ENCODE data around the gene LGALS9B. TPM values are rescaled to one million over a fixed set of nuclear protein-coding genes. Genes with fewer than 3 reads are reported as not detected.
"Not testable (repeated sequence)": the region's sequence is repeated elsewhere in the genome, so short reads cannot be mapped to it uniquely, and the experiment has no call there.

Gene LGALS9B
- total RNA-seq, 1 donor from 2014 or later = not detected

DNA sequence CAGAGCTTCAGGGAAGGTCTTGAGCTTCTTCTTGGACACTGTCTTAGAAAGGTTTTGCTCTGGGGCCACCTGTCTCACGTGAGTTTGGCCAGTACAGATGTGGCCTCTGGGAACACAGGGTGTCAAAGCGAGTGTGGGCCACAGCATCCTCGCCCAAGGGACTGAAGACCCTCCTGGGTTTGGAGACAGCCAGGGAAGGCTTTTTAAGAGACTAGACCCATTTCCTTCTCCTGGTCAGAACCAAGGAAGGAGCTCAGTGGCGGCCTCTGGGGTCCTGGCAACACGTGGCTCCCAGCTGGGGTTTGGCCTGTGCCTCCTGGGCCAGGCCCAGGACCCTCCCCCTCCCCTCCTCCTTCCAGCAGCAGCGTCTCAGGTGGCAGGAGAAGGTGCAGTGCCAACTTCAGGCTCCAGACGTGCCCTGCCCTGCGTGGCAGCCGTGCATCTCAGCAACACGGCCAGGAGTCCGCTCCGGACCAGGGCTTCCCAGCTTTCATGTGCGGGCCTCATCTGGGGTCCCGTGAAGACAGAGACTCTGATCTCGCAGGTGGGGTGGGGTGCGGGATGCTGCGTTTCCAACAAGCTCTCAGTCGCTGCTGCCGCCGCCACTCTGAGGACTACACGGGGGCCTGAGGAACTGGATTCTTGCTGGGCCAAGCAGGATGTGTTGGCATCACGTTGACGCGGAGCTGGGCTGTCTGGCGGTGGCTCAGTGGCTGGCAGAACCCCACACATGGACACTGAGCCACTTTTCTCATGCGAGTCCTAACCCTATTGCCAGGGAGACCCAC, 19.6 kb downstream of the LGALS9B start:
- H3K9ac ChIP-seq (ENCODE audit: low read depth in 1 of 3, low read length in 3 of 3); H3K36me3 ChIP-seq (ENCODE audit: control insufficient read depth in 3 of 3, insufficient read depth in 3 of 3, low read length in 3 of 3); H3K27me3 ChIP-seq (ENCODE audit: control insufficient read depth in 3 of 3, insufficient read depth in 3 of 3, low read length in 3 of 3); H3K4me1 ChIP-seq (ENCODE audit: control insufficient read depth in 3 of 3, insufficient read depth in 3 of 3, low read length in 3 of 3); H3K27ac ChIP-seq (ENCODE audit: low read depth, low read length); H3K9me3 ChIP-seq (ENCODE audit: control insufficient read depth in 3 of 3, low read length in 3 of 3); H3K4me3 ChIP-seq (ENCODE audit: low read length in 3 of 3): not testable (repeated sequence)

DNA sequence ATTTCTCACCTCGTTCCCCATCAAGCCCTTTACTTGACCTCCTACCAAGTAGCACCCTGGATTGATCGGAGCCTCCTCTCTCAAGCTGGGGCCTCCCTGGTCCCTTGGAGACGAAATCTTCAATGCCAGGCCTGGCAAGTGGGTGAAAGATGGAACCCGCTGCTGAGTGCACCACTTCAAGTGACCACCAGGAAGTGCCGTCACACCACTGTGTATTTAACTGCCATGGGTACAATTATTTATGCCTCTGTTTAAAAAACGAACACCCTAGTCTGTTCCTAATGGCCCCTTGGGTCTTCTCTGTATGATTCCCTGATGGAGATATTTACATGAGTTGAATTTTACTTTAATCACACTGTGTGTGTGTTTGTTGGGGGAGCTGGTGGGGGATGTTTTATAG, 20.4 kb downstream of the LGALS9B start:
- H3K4me1 ChIP-seq (ENCODE audit: control insufficient read depth in 3 of 3, insufficient read depth in 3 of 3, low read length in 3 of 3); H3K27ac ChIP-seq (ENCODE audit: low read depth, low read length); H3K27me3 ChIP-seq (ENCODE audit: control insufficient read depth in 3 of 3, insufficient read depth in 3 of 3, low read length in 3 of 3); H3K9me3 ChIP-seq (ENCODE audit: control insufficient read depth in 3 of 3, low read length in 3 of 3); H3K9ac ChIP-seq (ENCODE audit: low read depth in 1 of 3, low read length in 3 of 3); H3K36me3 ChIP-seq (ENCODE audit: control insufficient read depth in 3 of 3, insufficient read depth in 3 of 3, low read length in 3 of 3); H3K4me3 ChIP-seq (ENCODE audit: low read length in 3 of 3): not testable (repeated sequence)

DNA sequence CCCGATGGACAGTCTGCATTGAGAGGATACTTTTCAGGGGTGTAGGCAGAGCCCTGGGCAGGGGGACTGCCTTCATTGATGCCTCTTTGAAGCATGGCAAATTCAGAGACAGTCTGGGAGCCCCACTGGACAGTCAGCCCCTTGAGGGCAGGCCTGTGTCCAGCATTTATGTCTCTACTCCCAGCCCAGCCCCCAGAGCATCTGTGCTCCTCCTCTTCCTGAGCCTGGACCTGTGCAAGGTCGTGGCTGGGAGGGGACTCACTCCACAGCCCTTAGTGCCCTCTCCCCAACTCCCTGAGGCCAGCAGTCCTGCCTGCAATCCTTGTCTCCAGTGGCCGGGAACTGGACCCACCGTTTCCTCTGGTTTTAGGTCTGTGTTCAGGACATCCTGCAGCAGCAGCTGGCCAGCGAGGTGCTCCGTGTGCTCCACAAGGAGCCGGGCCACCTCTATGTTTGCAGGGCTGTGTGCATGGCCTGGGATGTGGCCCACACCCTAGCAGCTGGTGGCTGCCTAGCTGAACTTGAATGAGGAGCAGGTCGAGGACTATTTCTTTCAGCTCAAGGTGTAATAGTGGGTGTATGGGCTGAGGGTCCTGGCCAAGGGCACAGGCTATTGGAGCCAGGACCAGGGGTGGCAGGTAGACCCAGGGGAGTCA, 22.6 kb downstream of the LGALS9B start:
- not testable (repeated sequence) for H3K9me3 ChIP-seq (ENCODE audit: control insufficient read depth in 3 of 3, low read length in 3 of 3); H3K4me3 ChIP-seq (ENCODE audit: low read length in 3 of 3); H3K27ac ChIP-seq (ENCODE audit: low read depth, low read length); H3K9ac ChIP-seq (ENCODE audit: low read depth in 1 of 3, low read length in 3 of 3); H3K36me3 ChIP-seq (ENCODE audit: control insufficient read depth in 3 of 3, insufficient read depth in 3 of 3, low read length in 3 of 3); H3K4me1 ChIP-seq (ENCODE audit: control insufficient read depth in 3 of 3, insufficient read depth in 3 of 3, low read length in 3 of 3); H3K27me3 ChIP-seq (ENCODE audit: control insufficient read depth in 3 of 3, insufficient read depth in 3 of 3, low read length in 3 of 3)

DNA sequence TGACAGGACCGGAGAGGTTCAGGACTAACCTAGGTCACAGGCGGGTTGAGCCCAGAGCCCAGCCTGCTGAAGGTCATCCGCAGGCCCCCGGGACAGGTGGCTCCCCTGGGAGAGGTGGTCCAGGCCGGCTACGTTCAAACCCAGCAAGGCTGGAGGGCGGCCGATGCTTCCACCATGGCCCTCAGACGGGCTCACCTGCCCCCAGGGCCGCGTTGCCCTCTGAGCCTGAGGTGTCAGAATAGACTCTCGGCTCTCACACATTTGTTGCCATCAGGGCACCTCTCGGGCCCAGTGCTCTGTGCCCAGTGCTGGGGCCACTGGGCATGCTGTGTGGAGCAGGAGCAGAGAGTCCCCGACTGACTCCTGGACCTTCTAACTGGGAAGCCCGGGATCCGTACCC, 23.2 kb downstream of the LGALS9B start:
- H3K27me3 ChIP-seq (ENCODE audit: control insufficient read depth in 3 of 3, insufficient read depth in 3 of 3, low read length in 3 of 3) = not testable (repeated sequence)

DNA sequence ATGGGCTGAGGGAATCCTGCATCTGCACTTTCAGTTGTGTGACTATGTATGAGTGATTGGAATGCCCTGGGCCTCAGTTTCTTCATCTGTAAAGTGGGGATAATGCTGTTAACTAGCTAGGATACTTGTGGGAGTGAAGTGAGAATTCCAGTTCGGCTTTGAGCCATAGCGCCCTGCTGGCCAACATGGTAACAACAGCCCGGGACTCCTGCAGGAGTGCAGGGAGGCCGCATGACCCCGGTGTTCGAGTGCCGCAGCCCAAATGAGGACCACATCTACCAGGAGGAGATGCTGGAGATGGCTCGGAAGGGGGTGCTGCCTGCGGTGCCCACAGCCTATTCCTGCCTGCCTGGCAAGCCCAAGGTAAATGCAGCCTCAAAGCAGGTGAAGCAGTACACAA, 23.7 kb downstream of the LGALS9B start:
- H3K27me3 ChIP-seq (ENCODE audit: control insufficient read depth in 3 of 3, insufficient read depth in 3 of 3, low read length in 3 of 3); H3K9me3 ChIP-seq (ENCODE audit: control insufficient read depth in 3 of 3, low read length in 3 of 3): not testable (repeated sequence)

More for the DNA sequence above, 23.2 kb downstream of the LGALS9B start:
- H3K9me3 ChIP-seq (ENCODE audit: control insufficient read depth in 3 of 3, low read length in 3 of 3); H3K36me3 ChIP-seq (ENCODE audit: control insufficient read depth in 3 of 3, insufficient read depth in 3 of 3, low read length in 3 of 3); H3K9ac ChIP-seq (ENCODE audit: low read depth in 1 of 3, low read length in 3 of 3); H3K4me1 ChIP-seq (ENCODE audit: control insufficient read depth in 3 of 3, insufficient read depth in 3 of 3, low read length in 3 of 3); H3K4me3 ChIP-seq (ENCODE audit: low read length in 3 of 3); H3K27ac ChIP-seq (ENCODE audit: low read depth, low read length): not testable (repeated sequence)

DNA sequence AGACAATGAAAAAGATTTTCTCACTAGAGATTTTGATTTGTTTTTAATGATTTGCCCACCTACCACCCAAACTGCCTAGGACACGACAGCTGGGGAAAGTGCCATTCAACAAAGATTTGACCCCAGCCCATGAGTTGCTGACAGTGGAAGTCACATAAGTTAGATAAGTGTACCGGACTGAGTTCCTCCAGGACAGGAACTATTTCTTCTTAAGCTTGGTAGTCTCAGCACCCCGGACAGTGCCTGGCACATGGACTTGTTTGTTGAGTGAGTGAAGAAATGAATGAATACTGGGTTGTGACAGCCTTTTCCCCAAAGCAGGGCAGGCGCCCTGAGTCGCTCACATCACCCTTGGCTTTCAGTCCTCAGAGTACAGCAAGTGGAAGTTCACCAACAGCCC, 26.7 kb downstream of the LGALS9B start:
- H3K27ac ChIP-seq (ENCODE audit: low read depth, low read length); H3K27me3 ChIP-seq (ENCODE audit: control insufficient read depth in 3 of 3, insufficient read depth in 3 of 3, low read length in 3 of 3); H3K4me3 ChIP-seq (ENCODE audit: low read length in 3 of 3); H3K36me3 ChIP-seq (ENCODE audit: control insufficient read depth in 3 of 3, insufficient read depth in 3 of 3, low read length in 3 of 3); H3K9ac ChIP-seq (ENCODE audit: low read depth in 1 of 3, low read length in 3 of 3); H3K4me1 ChIP-seq (ENCODE audit: control insufficient read depth in 3 of 3, insufficient read depth in 3 of 3, low read length in 3 of 3); H3K9me3 ChIP-seq (ENCODE audit: control insufficient read depth in 3 of 3, low read length in 3 of 3): not testable (repeated sequence)

More for the DNA sequence above, 23.7 kb downstream of the LGALS9B start:
- H3K9ac ChIP-seq (ENCODE audit: low read depth in 1 of 3, low read length in 3 of 3); H3K4me3 ChIP-seq (ENCODE audit: low read length in 3 of 3); H3K4me1 ChIP-seq (ENCODE audit: control insufficient read depth in 3 of 3, insufficient read depth in 3 of 3, low read length in 3 of 3); H3K27ac ChIP-seq (ENCODE audit: low read depth, low read length); H3K36me3 ChIP-seq (ENCODE audit: control insufficient read depth in 3 of 3, insufficient read depth in 3 of 3, low read length in 3 of 3): not testable (repeated sequence)

DNA sequence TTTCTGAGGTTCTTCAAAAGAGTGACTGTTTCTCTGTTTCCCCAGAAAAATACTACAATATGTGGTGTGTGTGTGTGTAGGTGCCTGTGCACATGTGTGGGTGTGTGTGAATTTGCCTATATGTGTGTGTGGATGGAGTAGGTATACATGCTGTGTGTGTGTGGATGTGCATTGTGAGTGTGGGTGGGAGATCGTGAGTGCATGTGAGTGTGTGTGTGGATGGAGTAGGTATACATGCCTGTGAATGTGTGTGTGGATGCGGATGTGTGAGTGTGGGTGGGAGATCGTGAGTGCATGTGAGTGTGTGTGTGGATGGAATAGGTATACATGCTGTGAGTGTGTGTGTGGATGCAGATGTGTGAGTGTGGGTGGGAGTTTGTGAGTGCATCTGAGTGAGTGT, 32.2 kb downstream of the LGALS9B start:
- H3K36me3 ChIP-seq (ENCODE audit: control insufficient read depth in 3 of 3, insufficient read depth in 3 of 3, low read length in 3 of 3) = not testable (repeated sequence)

DNA sequence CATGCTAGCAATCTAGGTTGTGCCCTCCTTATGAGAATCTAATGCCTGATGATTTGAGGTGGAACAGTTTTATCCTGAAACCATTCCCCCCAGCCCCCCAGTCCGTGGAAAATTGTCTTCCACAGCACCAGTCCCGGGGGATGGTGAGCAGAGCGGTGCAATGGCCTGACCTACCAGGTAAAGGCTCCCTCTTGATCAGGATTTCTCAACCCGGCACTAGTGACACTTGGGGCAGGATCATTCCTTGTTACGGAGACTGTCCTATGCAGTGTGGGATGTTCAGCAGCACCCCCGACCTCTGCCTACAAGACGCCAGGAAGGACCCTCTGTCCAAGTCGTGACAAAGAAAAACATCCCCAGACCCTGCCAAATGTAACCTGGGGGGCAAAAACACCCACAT, 34.0 kb downstream of the LGALS9B start:
- not testable (repeated sequence) for H3K27ac ChIP-seq (ENCODE audit: low read depth, low read length); H3K36me3 ChIP-seq (ENCODE audit: control insufficient read depth in 3 of 3, insufficient read depth in 3 of 3, low read length in 3 of 3); H3K27me3 ChIP-seq (ENCODE audit: control insufficient read depth in 3 of 3, insufficient read depth in 3 of 3, low read length in 3 of 3); H3K4me1 ChIP-seq (ENCODE audit: control insufficient read depth in 3 of 3, insufficient read depth in 3 of 3, low read length in 3 of 3); H3K4me3 ChIP-seq (ENCODE audit: low read length in 3 of 3); H3K9me3 ChIP-seq (ENCODE audit: control insufficient read depth in 3 of 3, low read length in 3 of 3); H3K9ac ChIP-seq (ENCODE audit: low read depth in 1 of 3, low read length in 3 of 3)

More for the DNA sequence above, 32.2 kb downstream of the LGALS9B start:
- H3K4me3 ChIP-seq (ENCODE audit: low read length in 3 of 3); H3K27me3 ChIP-seq (ENCODE audit: control insufficient read depth in 3 of 3, insufficient read depth in 3 of 3, low read length in 3 of 3); H3K9ac ChIP-seq (ENCODE audit: low read depth in 1 of 3, low read length in 3 of 3); H3K4me1 ChIP-seq (ENCODE audit: control insufficient read depth in 3 of 3, insufficient read depth in 3 of 3, low read length in 3 of 3); H3K9me3 ChIP-seq (ENCODE audit: control insufficient read depth in 3 of 3, low read length in 3 of 3); H3K27ac ChIP-seq (ENCODE audit: low read depth, low read length): not testable (repeated sequence)

DNA sequence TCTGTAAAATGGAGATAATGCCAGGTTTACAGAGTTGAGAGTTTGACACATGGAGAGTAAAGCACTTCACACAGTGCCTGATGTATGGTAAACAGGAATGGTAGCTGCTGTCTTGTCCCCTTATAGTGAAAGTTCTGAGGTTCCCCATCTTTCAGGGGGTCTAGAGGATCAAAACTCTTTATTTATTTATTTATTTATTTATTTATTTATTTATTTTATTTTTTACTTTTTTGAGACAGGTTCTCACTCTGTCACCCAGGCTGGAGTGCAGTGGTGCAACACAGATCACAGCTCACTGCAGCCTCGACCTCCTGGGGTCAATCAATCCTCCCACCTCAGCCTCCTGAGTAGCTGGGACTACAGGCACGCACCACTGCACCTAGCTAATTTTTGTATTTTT, 40.1 kb downstream of the LGALS9B start:
- H3K9ac ChIP-seq (ENCODE audit: low read depth in 1 of 3, low read length in 3 of 3); H3K4me3 ChIP-seq (ENCODE audit: low read length in 3 of 3); H3K27ac ChIP-seq (ENCODE audit: low read depth, low read length); H3K27me3 ChIP-seq (ENCODE audit: control insufficient read depth in 3 of 3, insufficient read depth in 3 of 3, low read length in 3 of 3); H3K9me3 ChIP-seq (ENCODE audit: control insufficient read depth in 3 of 3, low read length in 3 of 3); H3K36me3 ChIP-seq (ENCODE audit: control insufficient read depth in 3 of 3, insufficient read depth in 3 of 3, low read length in 3 of 3); H3K4me1 ChIP-seq (ENCODE audit: control insufficient read depth in 3 of 3, insufficient read depth in 3 of 3, low read length in 3 of 3): not testable (repeated sequence)

DNA sequence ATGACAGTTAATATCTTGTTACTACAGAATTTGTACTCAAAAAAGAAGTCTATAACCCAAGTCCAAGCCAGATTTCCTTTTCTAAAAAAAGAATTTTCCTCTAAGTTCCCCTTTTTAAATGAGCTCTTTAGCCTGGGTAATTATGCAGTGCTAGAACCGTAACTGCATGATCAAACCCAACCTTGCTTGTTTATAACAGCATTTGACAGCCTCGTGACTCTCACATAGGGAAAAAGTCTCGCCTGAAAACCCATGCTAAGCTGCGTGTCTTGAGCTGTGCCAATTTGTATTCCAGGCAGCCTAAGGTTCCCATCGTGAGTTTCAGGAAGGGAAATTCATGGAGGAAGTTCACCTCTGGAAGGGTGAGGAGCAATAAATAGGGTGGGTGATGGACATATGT, 44.5 kb downstream of the LGALS9B start:
- H3K9me3 ChIP-seq (ENCODE audit: control insufficient read depth in 3 of 3, low read length in 3 of 3); H3K27ac ChIP-seq (ENCODE audit: low read depth, low read length); H3K27me3 ChIP-seq (ENCODE audit: control insufficient read depth in 3 of 3, insufficient read depth in 3 of 3, low read length in 3 of 3); H3K4me1 ChIP-seq (ENCODE audit: control insufficient read depth in 3 of 3, insufficient read depth in 3 of 3, low read length in 3 of 3); H3K4me3 ChIP-seq (ENCODE audit: low read length in 3 of 3); H3K36me3 ChIP-seq (ENCODE audit: control insufficient read depth in 3 of 3, insufficient read depth in 3 of 3, low read length in 3 of 3); H3K9ac ChIP-seq (ENCODE audit: low read depth in 1 of 3, low read length in 3 of 3): not testable (repeated sequence)

Measured in skeletal muscle tissue (tissue), 4 donors.